ENCODE results near the gene DIP2A. TPM values are rescaled to one million over a fixed set of nuclear protein-coding genes. Genes with fewer than 3 reads are reported as not detected.
"Not testable (repeated sequence)": the region's sequence is repeated elsewhere in the genome, so short reads cannot be mapped to it uniquely, and the experiment has no call there.

The DIP2A gene
- polyA plus RNA-seq, 4 donors = 23.7 to 56.3 (median 39.0) TPM

DNA sequence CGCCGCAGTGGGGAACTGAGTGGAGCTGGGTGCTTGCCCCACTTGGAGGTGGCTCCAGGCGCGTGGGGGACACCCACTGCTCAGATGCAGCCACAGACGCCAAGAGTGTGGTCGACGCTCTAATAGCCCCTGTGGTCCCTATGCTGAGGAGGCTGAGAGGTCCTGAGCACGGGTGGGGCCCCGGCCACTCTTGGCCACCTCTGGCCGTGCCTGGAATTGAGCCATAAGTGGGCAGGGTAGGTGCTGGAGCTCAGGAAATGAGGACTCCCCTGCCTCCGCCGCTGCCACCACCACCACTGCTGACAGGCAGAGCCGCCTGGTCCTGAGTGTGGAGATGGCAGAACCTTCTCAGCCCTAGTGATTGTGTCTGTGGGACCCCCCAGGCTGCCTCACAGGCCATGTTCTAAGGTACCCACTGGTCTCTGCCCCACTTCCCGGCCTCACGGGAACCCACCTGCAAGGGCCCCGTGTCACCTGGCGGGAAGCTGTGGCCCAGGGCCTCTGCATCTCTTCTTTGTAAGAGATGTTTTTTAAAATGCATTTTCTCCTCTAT lies 34.6 kb upstream of the DIP2A start:
- no peak for DNase-seq (ENCODE audit: low read depth in 4 of 4, low spot score in 2 of 4)

GRCh38 chr21:46424621-46425020 lies 34.1 kb upstream of the DIP2A start:
- DNase-seq (ENCODE audit: low read depth in 4 of 4, low spot score in 2 of 4) = no peak

DNA sequence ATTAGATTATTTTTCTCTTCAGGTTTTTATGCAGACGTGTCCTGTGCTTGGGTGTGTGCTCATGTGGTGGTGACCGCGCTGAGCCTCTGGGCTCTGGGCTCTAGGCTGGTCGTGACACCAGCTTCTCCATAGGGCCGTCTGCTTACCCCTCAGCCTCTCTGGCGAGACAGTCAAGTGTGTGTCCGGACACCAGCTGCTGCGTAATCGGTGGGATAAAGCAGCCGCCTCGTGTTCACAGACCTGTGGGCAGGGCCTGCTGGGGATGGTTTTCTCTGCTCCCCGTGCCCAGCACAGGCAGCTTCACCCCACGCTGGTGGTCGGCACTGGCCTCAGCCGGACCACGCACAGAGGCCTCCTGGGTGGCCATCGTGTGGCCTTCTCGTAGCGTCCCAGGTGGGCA lies 33.6 kb upstream of the DIP2A start:
- no peak for DNase-seq (ENCODE audit: low read depth in 4 of 4, low spot score in 2 of 4)

- no peak for DNase-seq (ENCODE audit: low read depth in 4 of 4, low spot score in 2 of 4)
These were observed 33.1 kb upstream of the DIP2A start for GRCh38 chr21:46425571-46425970.

- no peak for DNase-seq (ENCODE audit: low read depth in 4 of 4, low spot score in 2 of 4)
These were observed 32.2 kb upstream of the DIP2A start for GRCh38 chr21:46426313-46427046.

GRCh38 chr21:46427516-46427915 lies 31.2 kb upstream of the DIP2A start:
- DNase-seq (ENCODE audit: low read depth in 4 of 4, low spot score in 2 of 4) = no peak

DNA sequence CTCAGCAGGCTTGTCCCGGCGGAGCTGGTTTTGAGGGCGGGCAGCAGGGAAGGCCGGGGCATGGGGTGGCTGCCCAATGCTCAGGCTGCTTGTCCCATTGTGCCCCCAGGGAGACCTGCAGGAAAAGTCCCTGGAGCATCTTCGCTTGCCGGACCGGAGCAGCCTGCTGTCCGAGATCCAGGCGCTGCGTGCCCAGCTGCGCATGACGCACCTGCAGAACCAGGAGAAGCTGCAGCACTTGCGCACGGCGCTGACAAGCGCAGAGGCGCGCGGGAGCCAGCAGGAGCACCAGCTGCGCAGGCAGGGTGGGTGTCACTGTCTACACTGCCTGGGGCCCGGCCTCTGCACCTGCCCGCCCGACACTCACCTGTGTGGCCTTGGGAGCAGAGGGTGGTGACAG lies 30.4 kb upstream of the DIP2A start:
- no peak for DNase-seq (ENCODE audit: low read depth in 4 of 4, low spot score in 2 of 4)

GRCh38 chr21:46428987-46429710 lies 29.5 kb upstream of the DIP2A start:
- DNase-seq (ENCODE audit: low read depth in 4 of 4, low spot score in 2 of 4) = no peak

DNA sequence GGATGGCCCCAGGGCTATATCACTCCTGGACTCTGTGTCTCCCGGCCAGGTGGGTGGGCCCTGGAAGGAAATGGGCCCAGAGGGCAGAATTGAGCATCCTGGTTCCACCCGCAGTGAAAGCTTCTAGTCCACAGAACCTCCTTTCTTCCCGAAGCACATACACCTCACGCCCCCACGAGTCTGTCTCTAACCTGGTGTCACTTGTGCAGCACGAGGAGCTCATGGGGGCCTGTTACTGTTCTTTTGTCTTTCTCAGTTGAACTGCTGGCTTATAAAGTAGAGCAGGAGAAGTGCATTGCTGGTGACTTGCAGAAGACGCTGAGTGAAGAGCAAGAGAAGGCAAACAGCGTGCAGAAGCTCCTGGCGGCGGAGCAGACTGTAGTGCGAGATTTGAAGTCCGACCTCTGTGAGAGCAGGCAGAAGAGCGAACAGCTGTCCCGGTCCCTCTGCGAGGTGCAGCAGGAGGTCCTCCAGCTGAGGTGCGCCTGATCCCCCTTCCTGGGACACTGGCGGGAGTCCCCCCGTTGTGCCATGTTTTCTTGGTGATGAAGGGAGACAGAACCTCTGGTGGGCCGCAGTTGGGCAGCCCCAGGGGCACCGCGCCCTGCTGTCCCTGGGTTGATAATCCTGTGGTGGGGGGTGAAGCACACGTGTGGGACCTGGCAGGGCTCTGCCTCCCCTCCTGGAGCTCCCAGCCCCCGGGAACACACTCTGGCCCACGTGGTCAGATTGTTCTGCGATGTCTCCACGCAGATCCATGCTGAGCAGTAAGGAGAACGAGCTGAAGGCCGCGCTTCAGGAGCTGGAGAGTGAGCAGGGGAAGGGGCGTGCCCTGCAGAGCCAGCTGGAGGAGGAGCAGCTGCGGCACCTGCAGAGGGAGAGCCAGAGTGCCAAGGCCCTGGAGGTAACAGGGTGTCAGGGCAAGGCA lies 28.7 kb upstream of the DIP2A start:
- DNase-seq (ENCODE audit: low read depth in 4 of 4, low spot score in 2 of 4) = no peak

GRCh38 chr21:46431448-46431847 lies 27.2 kb upstream of the DIP2A start:
- no peak for DNase-seq (ENCODE audit: low read depth in 4 of 4, low spot score in 2 of 4)

DNA sequence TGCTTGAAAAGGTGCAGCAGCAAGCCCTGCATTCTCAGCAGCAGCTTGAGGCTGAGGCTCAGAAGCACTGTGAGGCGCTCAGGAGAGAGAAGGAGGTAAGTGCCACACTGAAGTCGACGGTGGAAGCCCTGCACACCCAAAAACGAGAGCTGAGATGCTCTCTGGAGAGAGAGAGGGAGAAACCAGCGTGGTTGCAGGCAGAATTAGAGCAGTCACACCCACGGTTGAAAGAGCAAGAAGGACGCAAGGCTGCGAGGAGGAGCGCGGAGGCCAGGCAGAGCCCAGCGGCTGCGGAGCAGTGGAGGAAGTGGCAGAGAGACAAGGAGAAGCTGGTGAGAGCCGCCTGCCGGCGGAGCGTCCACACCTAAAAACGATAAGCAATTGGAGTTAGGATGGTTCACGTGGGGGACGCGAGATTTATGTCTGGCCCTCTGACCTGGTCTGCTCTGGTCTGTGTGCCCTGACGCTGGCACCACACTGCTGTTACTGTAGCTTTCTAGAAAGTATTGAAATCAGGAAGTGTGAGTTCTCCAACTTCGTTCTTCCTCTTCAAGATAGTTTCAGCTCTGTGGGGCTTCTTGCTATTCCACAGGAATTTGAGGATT lies 26.7 kb upstream of the DIP2A start:
- DNase-seq (ENCODE audit: low read depth in 4 of 4, low spot score in 2 of 4) = peak in 1 of 4 donors; percentile 19

DNA sequence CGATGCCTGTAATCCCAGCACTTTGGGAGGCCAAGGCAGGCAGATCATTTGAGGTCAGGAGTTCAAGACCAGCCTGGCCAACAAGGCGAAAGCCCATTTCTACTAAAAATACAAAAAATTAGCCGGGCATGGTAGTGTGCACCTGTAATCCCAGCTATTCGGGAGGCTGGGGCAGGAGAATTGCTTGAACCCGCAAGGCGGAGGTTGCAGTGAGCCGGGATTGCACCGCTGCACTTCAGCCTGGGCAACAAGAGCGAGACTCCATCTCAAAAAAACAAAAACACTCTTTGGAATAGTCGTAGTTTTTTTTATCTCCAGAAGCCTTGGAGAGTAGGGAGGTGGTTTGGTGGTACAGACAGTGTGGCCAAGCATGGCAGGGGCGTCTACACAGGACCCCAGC lies 25.6 kb upstream of the DIP2A start:
- not testable (repeated sequence) for DNase-seq (ENCODE audit: low read depth in 4 of 4, low spot score in 2 of 4)

GRCh38 chr21:46434322-46434958 lies 24.3 kb upstream of the DIP2A start:
- no peak for DNase-seq (ENCODE audit: low read depth in 4 of 4, low spot score in 2 of 4)

- no peak for DNase-seq (ENCODE audit: low read depth in 4 of 4, low spot score in 2 of 4)
These were observed 22.9 kb upstream of the DIP2A start for GRCh38 chr21:46435786-46436227.

DNA sequence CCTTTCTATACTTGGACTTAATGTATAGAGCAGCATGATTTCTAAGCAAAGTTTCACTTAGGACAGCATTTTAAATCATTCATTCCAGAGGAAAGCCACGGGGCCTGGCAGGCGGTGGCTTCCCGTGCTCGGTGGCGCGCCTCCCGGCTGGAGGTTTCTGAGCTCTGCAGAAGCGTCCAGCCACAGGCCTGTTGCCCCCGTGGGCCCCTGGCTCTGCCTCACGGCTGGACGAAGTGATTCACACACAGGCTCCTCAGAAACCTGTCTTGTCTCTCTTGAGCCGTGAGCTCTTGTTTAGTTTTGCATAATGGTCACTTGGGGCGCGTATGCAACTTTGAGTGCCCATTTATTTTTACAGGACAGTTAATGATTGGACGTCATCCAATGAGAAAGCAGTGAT lies 22.1 kb upstream of the DIP2A start:
- DNase-seq (ENCODE audit: low read depth in 4 of 4, low spot score in 2 of 4) = no peak

GRCh38 chr21:46437096-46437498 lies 21.6 kb upstream of the DIP2A start:
- no peak for DNase-seq (ENCODE audit: low read depth in 4 of 4, low spot score in 2 of 4)

DNA sequence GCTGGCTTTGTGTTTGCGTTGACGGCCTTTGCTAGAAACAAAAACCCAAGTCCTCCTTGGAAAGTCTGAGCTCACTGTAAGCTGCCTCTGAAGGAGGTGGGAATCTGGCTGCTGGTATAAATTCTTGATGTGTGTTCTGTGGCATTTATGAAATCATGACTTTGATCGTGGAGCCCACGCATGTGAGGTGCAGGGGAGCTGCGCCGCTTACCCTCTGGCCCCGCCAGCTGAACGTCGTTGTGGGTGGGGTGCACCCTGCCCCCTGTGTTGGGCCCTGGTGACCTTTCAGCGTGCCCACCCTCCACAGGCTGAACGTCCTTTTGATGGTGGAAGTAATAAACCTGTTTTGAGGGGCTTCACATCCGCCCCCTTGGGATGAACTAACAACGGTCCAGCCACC lies 21.2 kb upstream of the DIP2A start:
- no peak for DNase-seq (ENCODE audit: low read depth in 4 of 4, low spot score in 2 of 4)

DNA sequence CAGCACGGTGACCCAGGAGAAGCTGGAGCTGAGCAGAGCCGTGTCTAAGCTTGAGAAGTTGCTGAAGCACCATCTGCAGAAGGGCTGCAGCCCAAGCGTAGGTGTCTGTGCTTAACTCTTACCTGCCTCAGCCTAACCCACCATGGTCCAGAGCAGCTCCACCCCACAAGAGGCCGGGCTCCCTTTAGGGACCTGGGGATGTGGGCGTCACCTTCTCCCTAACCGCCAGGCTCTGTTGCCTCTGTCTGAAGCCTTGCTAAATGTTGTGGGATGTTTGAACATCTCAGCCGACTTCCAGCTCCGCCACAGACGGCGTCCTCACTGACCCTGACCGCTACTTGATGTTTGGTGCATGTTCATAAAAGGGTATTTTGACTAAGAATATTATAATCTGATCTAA lies 20.4 kb upstream of the DIP2A start:
- DNase-seq (ENCODE audit: low read depth in 4 of 4, low spot score in 2 of 4) = no peak

- DNase-seq (ENCODE audit: low read depth in 4 of 4, low spot score in 2 of 4) = no peak
These were observed 18.8 kb upstream of the DIP2A start for GRCh38 chr21:46439906-46440305.

- DNase-seq (ENCODE audit: low read depth in 4 of 4, low spot score in 2 of 4) = no peak
These were observed 17.4 kb upstream of the DIP2A start for GRCh38 chr21:46441331-46441730.
